CD1c-positive myeloid dendritic cell (primary cell): ENCODE data around the gene RIMBP2.

Experiments
- DNase-seq: peaks from one replicate; pipeline ENCODE4 v3.0.0-alpha.2; 2016; ENCODE audit errors: extremely low spot score

Gene RIMBP2

DNA sequence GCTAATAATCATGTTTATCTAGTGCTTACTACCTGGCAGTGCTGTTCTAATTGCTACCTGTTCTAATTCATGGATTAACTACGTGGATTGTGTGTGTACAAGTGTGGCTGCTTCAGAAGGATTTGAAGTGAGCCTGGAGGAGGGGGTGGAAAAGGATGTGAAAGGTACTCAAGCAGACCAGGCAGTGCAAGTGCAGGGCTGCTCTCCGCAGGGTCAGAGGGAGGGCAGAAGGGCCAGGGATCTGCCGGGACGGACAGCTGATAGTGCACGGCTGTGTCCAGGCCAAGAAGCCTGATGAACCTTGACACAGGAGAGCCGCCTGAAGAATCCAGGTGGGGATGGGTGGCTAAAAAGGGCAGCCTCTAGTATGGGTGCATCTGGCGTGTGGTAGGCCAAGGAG, 349.9 kb downstream of the RIMBP2 start:
- no peak for DNase-seq

DNA sequence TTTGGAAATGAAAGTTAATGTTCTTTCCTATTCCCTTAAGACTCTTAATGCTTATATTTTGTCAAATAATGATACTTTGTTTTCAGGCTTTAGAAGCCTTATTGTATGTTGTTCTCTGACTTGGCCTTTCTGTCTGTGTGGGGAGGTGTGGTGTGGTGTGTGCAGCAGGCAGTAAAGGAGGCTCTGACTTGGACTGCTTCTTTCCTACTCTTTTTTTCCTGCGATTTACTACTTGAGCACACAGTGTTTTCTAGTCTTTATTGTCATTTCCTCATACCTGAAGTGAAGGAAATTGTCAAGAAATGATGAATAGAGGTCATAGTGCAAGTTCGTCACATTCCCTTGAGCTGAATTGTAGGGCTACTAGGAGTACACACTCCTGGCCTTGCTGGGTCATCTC, 351.5 kb downstream of the RIMBP2 start:
- DNase-seq = no peak

DNA sequence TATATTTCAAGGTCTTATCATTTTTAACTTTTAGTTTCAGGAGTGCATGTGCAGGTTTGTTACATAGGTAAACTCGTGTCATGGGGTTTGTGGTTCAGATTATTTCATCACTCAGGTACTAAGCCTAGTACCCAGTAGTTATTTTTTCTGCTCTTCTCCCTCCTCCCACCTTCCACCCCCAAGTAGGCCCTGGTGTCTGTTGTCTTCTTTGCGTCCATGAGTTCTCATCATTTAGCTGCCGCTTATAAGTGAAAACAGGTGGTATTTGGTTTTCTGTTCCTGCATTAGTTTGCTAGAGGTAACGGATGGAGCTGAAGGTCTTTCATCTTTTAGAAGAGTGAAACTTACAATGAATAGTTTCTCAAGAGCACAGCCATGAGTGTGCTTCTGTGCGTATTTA, 354.0 kb downstream of the RIMBP2 start:
- no peak for DNase-seq

DNA sequence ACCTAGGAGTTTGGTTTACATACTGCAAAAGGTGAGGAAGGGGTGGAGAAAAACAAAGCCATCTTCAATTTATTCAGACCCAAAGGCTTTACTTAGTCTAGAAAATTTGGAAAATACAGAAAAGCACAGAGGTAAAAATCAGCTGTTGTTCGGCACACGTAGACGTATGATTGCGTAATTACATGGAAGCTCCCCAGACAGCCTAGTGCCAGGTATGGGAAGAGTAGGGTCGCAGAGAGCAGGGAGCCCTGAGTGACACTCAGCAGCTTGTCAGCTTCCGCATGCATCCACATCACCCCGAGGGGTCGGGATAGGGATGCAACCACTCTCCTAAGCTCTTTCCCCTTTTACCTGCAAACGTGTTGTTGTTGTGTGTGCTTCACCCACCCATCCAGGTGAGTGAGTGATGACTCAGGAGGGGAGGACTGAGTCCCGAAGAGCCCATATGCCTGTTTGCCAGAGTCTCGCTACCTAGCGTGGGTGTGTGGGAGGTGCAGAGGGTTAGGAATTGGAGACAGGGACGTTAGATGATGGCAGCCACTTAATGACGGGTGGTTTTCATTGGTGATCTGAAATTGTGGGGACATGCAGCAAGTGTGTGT, 358.3 kb downstream of the RIMBP2 start:
- DNase-seq = no peak

DNA sequence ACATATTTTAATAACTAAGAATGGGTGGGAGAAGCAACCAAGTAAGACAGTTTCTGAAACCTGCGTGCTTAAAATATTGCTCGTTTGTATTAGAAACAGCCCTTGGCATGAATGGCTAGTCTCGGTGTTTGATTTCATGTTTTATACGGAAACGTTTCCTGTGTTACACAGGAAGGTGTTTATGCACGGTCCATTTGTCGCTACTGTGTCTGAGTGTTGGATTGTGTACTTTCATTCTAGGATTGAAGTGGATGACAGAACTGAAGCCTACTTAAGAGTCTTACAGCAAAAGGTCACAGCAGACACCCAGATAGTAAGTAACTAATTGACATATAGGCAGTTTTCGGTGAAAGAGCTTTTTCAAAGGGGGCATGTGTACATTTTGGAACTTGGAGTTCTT, 358.9 kb downstream of the RIMBP2 start:
- no peak for DNase-seq

DNA sequence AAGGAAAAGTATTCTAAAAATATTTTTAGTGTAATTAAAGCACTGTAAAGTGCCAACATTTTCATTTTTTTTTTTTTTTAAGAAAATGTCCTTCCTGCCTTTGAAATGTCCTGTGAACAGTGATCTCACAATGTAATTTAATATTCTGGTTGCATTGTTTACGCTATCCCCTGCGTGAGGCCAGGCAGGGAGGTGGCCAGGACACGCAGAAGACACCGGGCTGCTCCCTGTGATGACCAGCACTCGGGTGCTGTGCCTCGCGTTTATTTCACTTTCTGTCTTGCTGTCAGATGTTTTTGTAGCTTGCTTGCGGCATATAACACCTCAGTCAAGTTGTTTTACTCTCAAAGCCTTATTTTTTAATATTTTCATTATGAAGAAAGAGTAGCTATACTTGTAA, 359.9 kb downstream of the RIMBP2 start:
- no peak for DNase-seq

DNA sequence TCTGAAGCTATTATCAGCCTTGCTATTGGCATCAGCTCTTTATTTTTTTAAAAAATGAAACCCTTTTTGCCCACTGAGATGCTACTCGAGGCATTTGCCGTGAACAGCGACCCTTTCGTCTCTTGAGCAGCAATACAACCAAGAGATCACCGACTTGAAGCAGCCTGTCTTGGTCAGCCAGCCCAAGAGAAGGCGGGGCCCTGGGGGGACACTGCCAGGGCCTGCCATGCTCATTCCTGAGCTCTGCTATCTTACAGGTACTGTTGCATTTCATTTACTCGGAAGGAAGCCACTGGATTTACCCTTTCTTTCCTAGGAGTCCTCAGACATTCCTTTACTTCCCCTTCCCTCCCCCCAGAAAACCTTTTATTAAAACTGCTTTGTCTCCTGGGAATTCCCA, 361.7 kb downstream of the RIMBP2 start:
- DNase-seq = no peak

DNA sequence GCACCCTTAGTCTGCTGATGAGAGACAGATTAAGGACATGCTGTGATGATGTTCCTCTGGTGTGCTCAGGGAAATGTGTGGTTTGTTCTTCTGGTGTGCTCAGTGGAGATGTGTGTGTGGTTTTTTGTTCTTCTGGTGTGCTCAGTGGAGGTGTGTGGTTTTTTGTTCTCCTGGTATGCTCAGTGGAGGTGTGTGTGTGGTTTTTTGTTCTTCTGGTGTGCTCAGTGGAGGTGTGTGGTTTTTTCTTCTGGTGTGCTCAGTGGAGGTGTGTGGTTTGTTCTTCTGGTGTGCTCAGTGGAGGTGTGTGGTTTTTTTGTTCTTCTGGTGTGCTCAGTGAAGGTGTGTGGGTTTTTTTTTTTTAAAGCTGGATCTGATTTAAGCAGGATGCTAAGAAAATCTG, 363.0 kb downstream of the RIMBP2 start:
- DNase-seq = no peak

DNA sequence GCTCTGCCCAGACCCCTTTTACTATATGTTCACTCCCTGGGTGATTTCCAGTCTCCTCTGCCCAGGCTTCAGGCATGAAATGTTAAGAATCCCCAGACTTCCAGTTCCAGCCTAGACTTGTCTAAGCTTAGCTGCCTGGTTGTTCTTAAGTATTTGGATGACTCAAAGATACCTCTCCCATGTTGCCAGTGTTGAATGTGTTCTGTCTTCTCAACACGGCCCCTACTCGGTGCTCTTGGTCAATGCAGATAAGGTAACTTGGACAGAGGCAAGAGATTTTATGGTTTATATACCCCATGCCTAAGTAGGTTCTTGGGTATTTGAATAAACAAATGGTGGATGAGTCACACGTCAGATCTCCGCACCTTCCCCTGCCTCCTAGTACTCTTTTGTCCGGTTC, 364.8 kb downstream of the RIMBP2 start:
- DNase-seq = no peak

DNA sequence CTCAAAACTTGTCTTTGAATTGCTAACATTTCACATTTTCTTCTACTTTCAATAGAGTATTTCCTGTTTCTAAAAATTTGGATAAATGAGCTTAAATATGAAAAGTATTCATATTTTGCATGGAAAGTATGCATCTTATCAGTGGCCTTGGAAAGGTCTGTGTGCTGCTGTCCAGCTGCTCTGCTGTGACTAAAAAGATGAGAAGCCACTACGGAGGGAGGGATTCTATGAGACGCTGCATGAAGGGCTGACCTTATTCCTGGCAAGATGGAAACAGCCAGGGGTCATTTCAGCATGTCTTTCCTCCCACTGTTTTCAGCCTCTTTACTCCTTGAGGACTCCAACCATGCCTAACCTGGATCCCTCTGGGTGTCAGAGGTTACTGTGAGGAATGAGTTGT, 365.4 kb downstream of the RIMBP2 start:
- no peak for DNase-seq

DNA sequence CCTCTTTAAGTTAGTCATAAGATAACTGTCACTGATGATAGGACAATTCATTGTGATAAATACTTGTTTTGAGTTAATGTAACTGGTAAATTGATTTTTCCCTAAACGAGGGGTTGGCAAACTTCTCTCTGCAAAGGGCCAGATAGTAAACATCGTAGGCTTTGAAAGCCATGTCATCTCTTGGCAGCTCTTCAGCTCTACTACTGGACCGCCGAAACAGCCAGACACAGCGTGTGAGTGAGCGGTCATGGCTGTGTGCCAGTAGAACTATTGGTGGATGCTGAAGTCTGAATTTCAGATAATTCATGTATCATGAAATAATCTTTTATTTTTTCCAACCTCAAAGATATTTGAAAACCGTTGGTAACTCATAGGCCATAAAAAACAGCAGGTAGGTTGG, 368.5 kb downstream of the RIMBP2 start:
- no peak for DNase-seq
